GM18867 (cell line): ENCODE data around the gene F10.

Experiments
- ATAC-seq: cut with Tn5 transposase; IDR thresholded peaks from one replicate; pipeline ENCODE4 v1.9.1; 2021; ENCODE audit warnings: mild to moderate bottlenecking, moderate library complexity; ENCODE audit not compliant: unreplicated experiment

F10 gene

GRCh38 chr13:113187263-113187669 is 64.7 kb downstream of the F10 start:
- ATAC-seq: no peak

GRCh38 chr13:113187883-113188665 is 65.5 kb downstream of the F10 start:
- ATAC-seq: no peak

DNA sequence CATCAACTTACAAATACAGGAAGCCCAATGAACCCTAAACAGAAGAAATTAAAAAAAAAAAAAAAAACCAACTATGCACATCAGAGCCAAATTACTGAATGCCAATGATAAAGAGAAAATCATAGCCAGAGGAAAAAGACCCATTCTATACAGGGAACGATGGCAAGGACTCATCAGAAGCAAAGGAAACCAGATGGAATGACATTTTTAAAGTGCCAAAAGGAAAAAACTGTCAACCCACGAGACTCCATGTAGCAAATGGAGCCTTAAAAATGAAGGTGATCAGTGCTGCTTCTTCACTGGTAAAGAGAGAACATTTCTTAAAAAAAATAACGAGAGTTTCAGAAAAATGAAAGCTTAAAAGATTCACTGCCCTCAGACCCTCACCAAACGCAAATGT is 67.6 kb downstream of the F10 start:
- ATAC-seq: no peak

DNA sequence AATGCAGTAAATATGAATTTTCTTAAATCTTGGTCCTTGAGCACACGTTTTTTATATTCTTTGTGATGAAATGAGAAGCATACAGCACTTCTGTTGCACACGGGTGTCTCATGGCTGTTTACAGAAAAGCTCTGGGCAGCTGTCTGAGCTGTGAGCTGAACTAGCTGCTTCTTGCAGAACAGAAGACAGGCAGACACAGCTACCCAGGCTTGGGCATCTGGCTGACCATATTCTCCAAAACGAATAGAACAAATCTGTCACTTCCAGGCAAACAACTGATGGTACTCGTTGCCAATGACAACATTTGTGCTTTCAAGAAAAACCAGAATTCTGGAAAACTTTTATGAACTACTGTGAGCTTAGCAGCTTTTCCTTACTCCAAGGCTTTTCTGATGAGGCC is 69.7 kb downstream of the F10 start:
- no peak for ATAC-seq

DNA sequence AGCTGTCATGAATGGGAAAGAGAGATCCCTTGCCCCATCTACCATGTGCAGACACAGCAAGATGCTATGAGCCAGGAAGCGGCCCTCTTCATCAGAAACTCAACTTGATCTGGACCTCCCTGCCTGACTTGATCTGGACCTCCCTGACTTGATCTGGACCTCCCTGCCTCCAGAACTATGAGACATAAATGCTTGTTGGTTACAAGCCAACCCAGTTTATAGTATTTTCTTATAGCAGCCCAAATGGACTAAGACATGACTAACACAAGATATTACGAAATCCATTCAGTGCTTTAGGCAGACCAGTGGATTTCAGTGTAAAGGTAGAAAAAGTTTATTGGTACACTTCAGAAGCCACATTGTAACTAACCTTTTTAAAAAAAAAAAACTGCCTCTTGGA is 70.3 kb downstream of the F10 start:
- ATAC-seq: no peak

- no peak for ATAC-seq
These were observed 72.8 kb downstream of the F10 start for GRCh38 chr13:113195360-113195759.

- ATAC-seq: no peak
These were observed 74.6 kb downstream of the F10 start for GRCh38 chr13:113196970-113197737.
